ENCODE data around the gene NFIX. TPM values are rescaled to one million over a fixed set of nuclear protein-coding genes. Genes with fewer than 3 reads are reported as not detected.

Gene NFIX
- total RNA-seq, 4 donors from 2014 or later, result 56.0 to 154 (median 79.4) TPM

DNA sequence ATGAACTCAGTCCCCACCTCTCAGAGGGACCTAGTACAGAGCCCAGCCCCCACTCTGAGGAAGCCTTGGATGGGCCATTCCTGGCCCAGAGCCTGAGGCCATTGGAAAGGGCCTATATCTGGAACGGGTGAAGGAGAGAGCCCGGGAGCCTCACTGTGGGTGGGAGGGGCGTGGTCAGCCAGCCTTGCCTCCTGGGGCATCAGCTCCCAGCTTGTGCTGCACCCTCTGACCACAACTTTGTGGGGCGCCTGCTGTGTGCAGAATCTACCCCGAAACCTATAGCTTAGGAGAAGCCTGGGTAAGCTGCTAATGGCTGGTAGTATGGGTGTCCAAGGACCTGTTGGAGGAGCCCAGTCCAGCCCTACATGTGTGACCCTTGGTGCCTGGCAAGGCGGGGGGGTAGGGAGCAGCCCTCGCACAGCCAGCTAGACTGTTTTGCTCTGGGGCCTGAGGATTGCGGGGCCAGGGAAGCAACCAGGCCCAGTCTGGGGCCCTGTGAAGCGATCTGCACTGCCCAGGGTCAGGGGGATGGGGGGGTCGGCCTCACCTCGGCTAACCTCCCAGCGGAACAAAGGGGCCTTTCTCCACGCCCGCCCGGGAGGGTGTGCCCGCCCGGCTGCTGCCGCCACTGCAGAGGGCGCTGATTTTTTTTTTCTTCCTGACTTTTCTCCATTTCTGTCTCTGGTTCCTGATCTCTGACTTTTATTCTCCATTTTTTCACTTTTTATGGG lies 65.1 kb downstream of the NFIX start:
- intact Hi-C loops (cut with DNase I), result no loop called here
- Histone ChIP-seq H3K27me3 (no peaks in the 10 kb centered on the region), H3K9me3 (no peaks in the 10 kb centered on the region), H3K4me3 (peak overlapping the region; percentile 43 to 57 (median 50)), H3K27ac (replicated peaks in 1 of 4) (peak overlapping the region; percentile 97 to 98 (median 98)), H3K36me3 (no peaks in the 10 kb centered on the region), H3K4me1 (peaks cover 99 to 100% (median 100%) of the 10 kb centered on the region in 4 donors)
- TF ChIP-seq EP300 (IDR thresholded peaks at IDR 0.05) (no peak), POLR2A (IDR thresholded peaks at IDR 0.05; ENCODE audit: low read depth) (no peak), POLR2AphosphoS5 (IDR thresholded peaks at IDR 0.05) (no peak)
- 17% methylated on average over 14 of the region's 19 CpGs for WGBS
- no peak for DNase-seq (ENCODE audit: extremely low spot score)

DNA sequence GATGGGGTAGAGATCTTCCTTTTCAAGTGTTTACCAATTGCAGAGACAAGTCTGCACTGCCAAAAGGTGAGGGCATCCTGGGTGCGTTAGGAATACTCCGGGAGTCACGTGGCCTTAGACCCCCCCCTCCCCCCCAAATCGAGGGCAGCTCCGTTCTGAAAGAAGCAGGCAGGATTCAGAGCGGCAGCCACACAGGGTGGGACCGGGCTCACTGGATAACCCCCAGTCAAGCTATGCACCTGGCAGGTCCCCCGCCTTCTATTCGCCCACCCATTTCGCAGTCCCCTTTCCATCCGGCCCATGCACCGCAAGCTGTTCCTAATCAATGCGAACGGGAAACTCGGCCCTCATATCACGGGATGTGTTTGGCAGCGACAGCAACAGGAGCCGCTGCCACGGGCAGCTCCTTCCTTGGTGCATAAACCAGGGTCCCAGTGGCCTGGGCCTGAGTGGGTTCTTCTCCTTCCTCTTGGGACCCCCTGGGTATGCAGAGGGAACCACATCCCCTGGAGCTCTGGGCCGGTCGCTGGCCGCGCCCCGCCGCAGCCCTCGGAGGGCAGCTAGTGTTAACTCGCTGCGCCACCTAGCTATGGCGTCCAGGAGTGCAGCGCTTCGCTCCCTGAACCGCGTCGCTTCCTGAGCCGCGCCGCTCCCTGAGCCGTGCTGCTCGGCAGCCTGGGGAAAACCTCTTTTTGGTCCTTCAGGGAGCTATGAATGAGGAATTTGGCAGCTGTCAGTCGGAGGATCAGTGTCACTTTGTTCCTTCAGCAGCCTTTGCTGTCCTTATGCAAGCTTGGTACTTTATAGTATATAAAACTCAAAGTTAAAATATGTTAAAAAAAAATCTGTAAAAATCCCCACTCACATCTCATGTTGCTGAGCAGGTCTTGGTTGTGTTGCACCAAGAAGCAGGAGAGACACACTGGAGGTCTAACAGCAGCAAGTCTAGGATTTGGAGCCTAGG lies 66.0 kb downstream of the NFIX start:
- DNase-seq (ENCODE audit: extremely low spot score), result no peak
- Histone ChIP-seq H3K27ac (replicated peaks in 1 of 4) (peak overlapping the region; percentile 97 to 98 (median 98)), H3K9me3 (no peaks in the 10 kb centered on the region), H3K4me3 (peak overlapping the region; percentile 43 to 57 (median 50)), H3K36me3 (no peaks in the 10 kb centered on the region), H3K4me1 (peaks cover 99 to 100% (median 100%) of the 10 kb centered on the region in 4 donors), H3K27me3 (no peaks in the 10 kb centered on the region)
- intact Hi-C loops (cut with DNase I), result loop anchor here (1.0 kb wide), 1 partner anchor 78 kb away; no protein-coding TSS in a partner anchor
- TF ChIP-seq POLR2AphosphoS5 (IDR thresholded peaks at IDR 0.05) (peak in 1 of 2 donors; percentile 73), EP300 (IDR thresholded peaks at IDR 0.05) (no peak)
- TF ChIP-seq, protein P1, sequence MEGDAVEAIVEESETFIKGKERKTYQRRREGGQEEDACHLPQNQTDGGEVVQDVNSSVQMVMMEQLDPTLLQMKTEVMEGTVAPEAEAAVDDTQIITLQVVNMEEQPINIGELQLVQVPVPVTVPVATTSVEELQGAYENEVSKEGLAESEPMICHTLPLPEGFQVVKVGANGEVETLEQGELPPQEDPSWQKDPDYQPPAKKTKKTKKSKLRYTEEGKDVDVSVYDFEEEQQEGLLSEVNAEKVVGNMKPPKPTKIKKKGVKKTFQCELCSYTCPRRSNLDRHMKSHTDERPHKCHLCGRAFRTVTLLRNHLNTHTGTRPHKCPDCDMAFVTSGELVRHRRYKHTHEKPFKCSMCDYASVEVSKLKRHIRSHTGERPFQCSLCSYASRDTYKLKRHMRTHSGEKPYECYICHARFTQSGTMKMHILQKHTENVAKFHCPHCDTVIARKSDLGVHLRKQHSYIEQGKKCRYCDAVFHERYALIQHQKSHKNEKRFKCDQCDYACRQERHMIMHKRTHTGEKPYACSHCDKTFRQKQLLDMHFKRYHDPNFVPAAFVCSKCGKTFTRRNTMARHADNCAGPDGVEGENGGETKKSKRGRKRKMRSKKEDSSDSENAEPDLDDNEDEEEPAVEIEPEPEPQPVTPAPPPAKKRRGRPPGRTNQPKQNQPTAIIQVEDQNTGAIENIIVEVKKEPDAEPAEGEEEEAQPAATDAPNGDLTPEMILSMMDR (IDR thresholded peaks at IDR 0.05), result peak; percentile 96 to 98 (median 97)
- 0% methylated on average over 15 of the region's 40 CpGs for WGBS

DNA sequence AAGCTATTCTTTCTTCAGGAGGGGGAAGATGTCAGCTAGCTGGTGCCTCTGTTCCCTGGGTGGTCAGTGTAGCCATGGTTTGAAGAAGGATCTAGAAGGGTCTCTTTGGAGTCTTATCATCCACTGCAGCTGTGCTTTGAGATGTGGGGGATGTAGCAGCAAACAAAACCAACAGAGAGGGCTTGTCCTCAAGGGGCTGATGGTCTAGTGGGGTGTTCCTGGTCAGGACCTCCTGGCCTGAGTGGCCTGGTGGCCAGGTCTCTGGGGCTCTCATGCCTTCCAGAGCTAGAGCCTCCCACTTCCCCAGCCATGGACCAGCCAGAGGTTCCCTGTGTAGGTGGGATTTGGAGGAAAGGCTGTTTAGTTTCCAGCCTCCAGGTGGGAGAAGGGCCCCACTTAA lies 67.0 kb downstream of the NFIX start:
- Histone ChIP-seq H3K27ac (replicated peaks in 1 of 4) (peak overlapping the region; percentile 72 to 98 (median 98)), H3K4me1 (peaks cover 99 to 100% (median 100%) of the 10 kb centered on the region in 4 donors), H3K27me3 (no peaks in the 10 kb centered on the region), H3K9me3 (no peaks in the 10 kb centered on the region), H3K36me3 (no peaks in the 10 kb centered on the region), H3K4me3 (no peak overlapping the region)
- no peak for DNase-seq (ENCODE audit: extremely low spot score)
- intact Hi-C loops (cut with DNase I), result loop anchor here (2.0 kb wide), 1 partner anchor 28 kb away; no protein-coding TSS in a partner anchor
- TF ChIP-seq POLR2AphosphoS5 (IDR thresholded peaks at IDR 0.05) (no peak), POLR2A (IDR thresholded peaks at IDR 0.05; ENCODE audit: low read depth) (no peak), EP300 (IDR thresholded peaks at IDR 0.05) (no peak)
- TF ChIP-seq, protein P1 (IDR thresholded peaks at IDR 0.05), result no peak

DNA sequence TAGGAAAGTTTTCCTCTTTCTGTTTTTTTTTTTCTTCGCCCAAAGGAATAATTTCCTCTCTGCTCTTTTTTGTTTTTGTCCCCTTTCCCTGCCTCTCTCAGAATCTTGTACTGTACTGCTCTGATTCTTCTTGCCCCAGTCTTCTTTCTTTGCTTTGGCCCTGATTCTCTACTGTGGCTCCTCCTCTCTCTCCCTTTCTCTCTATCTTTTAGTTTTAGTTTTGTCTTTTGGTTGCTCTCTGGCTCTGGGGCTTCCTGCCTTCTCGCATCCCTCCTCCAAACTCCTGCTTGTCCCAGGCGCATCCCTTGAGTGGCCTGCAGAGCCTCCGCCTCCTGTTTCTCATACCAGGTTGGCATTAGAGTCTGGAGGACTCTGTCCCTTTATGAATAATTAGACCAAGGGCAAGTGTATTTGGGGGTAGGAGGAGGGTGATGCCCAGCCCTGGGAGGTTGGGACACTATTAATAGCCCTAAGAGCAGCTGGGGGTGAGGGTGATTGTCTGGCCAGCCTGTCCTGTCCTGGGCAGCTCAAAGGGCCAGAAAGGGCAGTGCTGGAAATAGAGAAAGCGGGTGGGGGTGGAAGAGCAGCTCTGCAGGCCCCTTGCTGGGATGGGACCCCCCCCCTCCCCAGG lies 68.3 kb downstream of the NFIX start:
- Histone ChIP-seq H3K4me1 (peaks cover 99 to 100% (median 100%) of the 10 kb centered on the region in 4 donors), H3K36me3 (no peaks in the 10 kb centered on the region), H3K27ac (replicated peaks in 1 of 4) (peak overlapping the region; percentile 72 to 98 (median 98)), H3K27me3 (no peaks in the 10 kb centered on the region), H3K4me3 (no peak overlapping the region), H3K9me3 (no peaks in the 10 kb centered on the region)
- DNase-seq (ENCODE audit: extremely low spot score), result no peak
- TF ChIP-seq POLR2AphosphoS5 (IDR thresholded peaks at IDR 0.05) (no peak), EP300 (IDR thresholded peaks at IDR 0.05) (no peak), POLR2A (IDR thresholded peaks at IDR 0.05; ENCODE audit: low read depth) (no peak)
- TF ChIP-seq, protein P1 (IDR thresholded peaks at IDR 0.05), result no peak
- WGBS, result 43% methylated on average over 5 of the region's 5 CpGs
- intact Hi-C loops (cut with DNase I), result loop anchor here (2.0 kb wide), 1 partner anchor 27 kb away; no protein-coding TSS in a partner anchor
